GM18526 (cell line): ENCODE measurements around the gene USP12.

ENCODE experiments used
- POLR2A ChIP-seq: IDR thresholded peaks from 3 replicates; pipeline ENCODE4 v1.6.1; 2011; ENCODE audit not compliant: insufficient read length; ENCODE audit errors: extremely low read depth

Gene USP12

GRCh38 chr13:27161980-27162379 lies 9.6 kb downstream of the USP12 start:
- TF ChIP-seq POLR2A: no peak

DNA sequence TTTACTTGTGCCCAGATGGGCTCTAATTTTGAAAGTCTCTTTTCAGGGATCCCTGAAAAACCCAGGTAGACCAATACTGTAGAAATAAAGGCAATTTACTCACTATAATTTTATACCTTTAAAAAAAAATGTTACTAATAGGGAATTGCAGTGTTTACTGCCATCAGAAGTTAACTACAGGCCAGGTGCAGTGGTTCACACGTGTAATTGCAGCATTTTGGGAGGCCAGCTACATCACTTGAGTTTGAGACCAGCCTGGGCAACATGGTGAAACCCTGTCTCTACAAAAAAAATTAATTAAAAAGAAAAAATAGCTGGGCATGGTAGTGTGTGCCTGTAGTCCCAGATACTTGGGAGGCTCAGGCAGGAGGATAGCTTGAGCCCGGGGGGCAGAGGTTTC lies 10.2 kb downstream of the USP12 start:
- TF ChIP-seq POLR2A: no peak

- TF ChIP-seq POLR2A: no peak
Measured at GRCh38 chr13:27160657-27161295, 10.8 kb downstream of the USP12 start.

DNA sequence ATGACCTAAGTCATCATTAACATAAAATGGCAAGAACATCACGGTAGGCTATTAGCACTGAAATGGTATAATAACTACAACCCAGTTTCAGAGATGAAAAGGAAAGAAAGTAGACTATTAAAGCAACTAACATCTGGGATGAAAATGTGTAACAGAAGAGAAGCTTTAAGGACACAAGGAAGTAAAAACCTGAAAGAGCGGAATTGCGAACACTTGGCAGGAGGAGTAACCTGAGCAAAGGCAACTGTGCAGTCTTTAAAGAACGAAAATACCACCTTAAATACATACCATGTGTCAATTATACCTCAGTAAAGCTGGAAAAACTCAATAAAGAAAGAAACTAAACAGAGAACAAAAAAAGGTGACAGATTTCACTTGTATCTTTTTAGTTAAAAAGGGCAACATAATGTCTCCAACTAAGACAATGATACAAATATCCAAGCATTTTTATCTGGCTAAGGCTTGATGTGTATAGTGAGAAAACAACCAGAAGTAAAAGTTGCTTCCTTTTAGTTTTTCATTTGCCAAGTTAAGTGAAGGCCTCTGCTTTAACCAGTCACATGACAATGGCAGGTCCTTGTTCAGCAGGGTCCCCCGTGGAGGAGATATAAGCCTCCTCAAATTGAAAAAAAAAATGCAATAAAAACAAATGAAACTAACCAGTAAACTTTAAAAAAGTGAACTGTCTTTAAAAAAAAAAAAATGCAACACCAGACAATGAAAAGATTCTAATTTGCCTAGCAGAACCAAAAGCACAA lies 11.6 kb downstream of the USP12 start:
- TF ChIP-seq POLR2A: no peak

DNA sequence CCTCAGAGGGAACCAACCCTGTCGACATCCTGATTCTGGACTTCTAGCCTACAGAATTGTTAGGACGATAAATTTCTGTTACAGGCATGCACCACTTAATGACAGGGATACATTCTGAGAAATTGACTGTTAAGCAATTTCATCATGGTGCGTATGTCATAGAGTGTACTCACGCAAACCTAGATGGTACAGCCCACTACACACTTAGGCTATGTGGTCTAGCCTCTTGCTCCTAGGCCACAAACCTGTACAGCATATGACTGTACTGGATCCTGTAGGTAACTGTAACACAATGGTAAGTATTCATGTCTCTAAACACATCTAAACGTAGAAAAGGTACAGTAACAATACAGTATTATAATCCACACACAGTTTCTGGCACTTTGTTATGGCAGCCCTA lies 13.3 kb downstream of the USP12 start:
- no peak for TF ChIP-seq POLR2A

DNA sequence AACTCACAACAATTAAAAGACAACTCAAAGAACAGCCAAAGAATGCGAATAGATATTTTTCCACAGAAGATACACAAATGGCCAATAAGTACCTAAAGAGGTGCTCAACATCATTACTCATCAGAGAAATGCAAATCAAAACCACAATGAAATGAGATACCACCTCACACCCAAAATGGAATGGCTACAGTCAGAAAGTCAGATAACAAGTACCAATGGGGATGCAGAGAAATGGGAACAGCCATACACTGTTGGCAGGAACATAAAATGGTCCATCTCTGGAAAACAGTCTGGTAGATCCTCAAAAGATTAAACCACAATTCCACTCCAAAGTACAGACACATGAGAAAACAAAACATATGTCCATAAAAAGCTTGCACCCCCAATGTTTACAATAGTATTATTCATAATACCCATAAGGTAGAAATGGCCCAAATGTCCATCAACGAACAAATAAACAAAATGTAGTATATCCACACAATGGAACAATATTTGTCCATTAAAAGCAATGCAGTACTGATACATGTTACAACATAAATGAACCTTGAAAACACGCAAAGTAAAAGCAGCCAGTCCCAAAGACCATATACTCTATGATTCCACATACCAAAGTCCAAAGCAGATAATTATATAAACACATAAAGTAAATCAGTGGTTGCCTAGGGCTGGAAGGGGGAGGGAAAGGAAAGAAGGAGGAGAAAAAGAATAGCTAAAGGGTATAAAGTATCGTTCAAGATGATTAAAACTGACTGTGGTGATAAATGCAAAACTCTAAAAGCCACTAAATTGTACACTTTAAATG lies 19.6 kb downstream of the USP12 start:
- no peak for TF ChIP-seq POLR2A

- no peak for TF ChIP-seq POLR2A
Measured at GRCh38 chr13:27149702-27150101, 21.9 kb downstream of the USP12 start.

- no peak for TF ChIP-seq POLR2A
Measured at GRCh38 chr13:27148900-27149299, 22.7 kb downstream of the USP12 start.

DNA sequence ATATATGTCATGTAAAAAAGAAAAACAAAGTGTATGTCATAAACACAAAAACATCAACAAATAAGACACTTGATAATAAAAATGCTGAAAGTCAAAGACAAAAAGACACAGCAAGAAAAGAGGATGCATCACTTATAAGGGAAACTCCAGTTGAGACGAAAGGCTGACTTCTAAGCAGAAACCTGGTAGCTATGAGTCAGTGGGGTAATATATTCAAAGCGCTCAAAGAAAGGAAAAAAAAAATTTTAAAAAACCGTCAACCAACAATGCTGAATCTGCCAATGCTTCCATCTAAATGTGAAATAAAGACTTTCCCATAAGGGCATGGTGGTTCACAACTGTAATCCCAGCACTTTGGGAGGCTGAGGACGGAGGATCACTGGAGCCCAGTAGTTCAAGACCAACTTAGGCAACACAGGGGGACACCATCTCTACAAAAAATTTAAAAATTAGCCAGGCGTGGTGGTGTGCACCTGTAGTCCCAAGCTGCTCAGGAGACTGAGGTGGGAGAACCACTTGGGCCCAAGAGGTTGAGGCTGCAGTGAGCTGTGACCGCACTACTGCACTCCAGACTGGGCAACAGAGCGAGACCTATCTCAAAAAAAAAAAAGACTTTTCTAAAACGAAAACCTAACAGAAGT lies 24.0 kb downstream of the USP12 start:
- no peak for TF ChIP-seq POLR2A

DNA sequence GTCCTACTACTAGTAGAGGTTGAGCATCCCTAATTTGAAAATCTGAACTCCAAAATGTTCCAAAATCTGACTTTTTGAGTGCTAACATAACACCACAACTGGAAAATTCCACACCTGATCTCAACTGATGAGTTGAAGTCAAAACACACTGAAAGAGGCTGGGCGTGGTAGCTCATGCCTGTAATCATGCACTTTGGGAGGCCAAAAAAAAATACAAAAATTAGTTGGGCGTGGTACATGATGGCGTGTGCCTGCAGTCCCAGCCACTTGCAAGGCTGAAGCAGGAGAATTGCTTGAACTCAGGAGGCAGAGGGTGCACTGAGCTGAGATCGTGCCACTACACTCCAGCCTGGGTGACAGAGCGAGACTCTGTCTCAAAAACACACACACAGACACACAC lies 29.9 kb downstream of the USP12 start:
- TF ChIP-seq POLR2A: no peak

DNA sequence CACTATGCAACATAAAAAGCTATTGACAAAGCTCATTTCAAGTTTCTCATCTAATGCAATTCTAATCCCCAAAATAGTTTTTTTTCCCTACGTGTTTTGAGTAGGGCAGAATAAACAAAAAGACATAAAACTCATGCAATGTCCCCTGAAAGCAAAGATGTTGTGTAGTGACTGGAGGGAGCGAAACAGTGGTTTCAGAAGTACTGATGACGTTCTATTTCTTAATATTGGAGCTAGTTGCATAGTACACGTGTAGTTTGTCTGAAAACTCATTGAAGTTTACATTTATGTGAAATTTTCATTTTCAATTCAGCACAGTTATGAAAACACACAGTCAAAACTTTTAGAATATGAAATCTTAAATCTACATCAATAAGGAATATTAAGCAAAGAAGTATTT lies 31.6 kb downstream of the USP12 start:
- TF ChIP-seq POLR2A: no peak

DNA sequence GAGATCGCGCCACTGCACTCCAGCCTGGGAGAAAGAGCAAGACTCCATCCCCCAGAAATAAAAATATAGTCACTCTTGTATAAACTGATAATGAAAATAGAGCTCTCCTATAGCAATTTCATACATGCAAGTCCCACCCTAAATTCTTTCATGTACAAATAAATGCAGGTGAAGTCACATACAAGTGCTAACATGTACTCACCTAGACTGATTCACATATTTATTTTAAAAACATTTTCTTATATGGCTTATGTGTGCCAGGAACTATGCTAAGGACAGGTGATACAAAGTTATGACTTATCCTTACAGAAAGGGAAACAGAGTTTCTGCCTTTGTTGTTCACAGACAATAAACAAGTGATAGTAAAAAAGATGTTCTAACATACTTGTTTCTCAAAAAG lies 32.0 kb downstream of the USP12 start:
- no peak for TF ChIP-seq POLR2A

DNA sequence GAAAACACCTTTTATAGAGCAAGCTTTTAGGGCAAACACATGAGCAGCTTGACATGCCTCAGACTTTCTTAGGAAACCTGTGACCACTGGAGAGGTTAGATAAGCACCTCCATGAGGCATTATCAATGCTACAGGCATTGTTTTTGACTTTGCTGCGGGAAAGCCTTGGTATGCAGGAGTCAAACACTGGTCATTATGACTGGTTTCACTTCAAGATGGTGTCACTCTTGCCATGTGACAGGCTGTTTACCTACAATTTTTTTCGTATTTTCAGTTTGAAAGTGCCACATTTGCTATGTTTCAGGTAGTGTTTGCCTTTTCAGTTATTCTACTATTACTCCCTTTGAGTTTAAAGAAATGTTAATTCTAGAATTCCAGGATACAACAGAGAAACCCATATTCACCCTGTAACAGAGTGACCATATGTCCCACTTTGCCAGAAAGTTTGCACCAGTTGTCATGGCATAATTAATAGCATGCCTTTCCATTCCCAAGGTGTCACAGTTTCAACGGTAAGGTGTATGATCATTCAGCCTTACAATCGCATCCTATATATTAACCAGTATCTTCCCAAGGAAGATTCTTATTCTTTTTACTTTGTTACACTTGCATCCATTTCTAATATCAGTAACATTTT lies 33.0 kb downstream of the USP12 start:
- no peak for TF ChIP-seq POLR2A

GRCh38 chr13:27137759-27138158 lies 33.9 kb downstream of the USP12 start:
- TF ChIP-seq POLR2A: no peak

DNA sequence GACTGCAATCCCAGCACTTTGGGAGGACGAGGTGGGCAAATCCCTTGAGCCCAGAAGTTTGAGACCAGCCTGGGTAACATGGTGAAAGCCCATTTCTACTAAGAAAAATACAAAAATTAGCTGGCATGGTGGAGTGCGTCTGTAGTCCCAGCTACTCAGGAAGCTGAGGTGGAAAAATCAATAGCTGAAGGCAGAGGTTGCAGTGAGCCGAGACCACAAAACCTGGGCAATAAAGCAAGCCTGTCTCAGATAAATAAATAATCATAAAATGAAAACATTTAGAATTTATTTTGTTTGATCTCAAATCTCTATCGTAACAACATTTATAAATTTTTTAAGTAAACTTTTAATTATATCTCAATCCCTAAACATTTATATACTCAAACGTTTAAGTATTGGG lies 36.6 kb downstream of the USP12 start:
- no peak for TF ChIP-seq POLR2A
